A549 (cell line): ENCODE results near the gene GABBR2.

Experiments
- CHD2 ChIP-seq: fragments of 150-350 bp; IDR thresholded peaks from 2 replicates; pipeline ENCODE4 v1.6.1; 2014; ENCODE audit warnings: low read length; ENCODE audit not compliant: partially characterized antibody
- PHF8 ChIP-seq: fragments of 200-600 bp; sonication (generic); IDR thresholded peaks from 2 replicates; pipeline ENCODE4 v1.6.1; 2016; ENCODE audit warnings: low read depth, mild to moderate bottlenecking, antibody characterized with exemption, moderate library complexity, borderline replicate concordance
- POLR2A ChIP-seq: IDR thresholded peaks from 2 replicates; pipeline ENCODE4 v1.6.1; 2012; ENCODE audit warnings: mild to moderate bottlenecking, low read length
- TF ChIP-seq, protein P1 (sequence below): fragments of 450-650 bp; IDR thresholded peaks from 2 replicates; pipeline ENCODE4 v1.6.1; 2014; ENCODE audit warnings: antibody characterized with exemption
- TF ChIP-seq, protein P2 (sequence below): fragments of >200 bp; sonication (Bioruptor Twin); formaldehyde crosslinking; IDR thresholded peaks from 3 replicates; pipeline ENCODE4 v1.5.1; 2016

GRCh38 chr9:98640394-98640793, 68.3 kb downstream of the GABBR2 start:
- TF ChIP-seq, protein P1, sequence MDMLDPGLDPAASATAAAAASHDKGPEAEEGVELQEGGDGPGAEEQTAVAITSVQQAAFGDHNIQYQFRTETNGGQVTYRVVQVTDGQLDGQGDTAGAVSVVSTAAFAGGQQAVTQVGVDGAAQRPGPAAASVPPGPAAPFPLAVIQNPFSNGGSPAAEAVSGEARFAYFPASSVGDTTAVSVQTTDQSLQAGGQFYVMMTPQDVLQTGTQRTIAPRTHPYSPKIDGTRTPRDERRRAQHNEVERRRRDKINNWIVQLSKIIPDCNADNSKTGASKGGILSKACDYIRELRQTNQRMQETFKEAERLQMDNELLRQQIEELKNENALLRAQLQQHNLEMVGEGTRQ = no peak
- TF ChIP-seq, protein P2, sequence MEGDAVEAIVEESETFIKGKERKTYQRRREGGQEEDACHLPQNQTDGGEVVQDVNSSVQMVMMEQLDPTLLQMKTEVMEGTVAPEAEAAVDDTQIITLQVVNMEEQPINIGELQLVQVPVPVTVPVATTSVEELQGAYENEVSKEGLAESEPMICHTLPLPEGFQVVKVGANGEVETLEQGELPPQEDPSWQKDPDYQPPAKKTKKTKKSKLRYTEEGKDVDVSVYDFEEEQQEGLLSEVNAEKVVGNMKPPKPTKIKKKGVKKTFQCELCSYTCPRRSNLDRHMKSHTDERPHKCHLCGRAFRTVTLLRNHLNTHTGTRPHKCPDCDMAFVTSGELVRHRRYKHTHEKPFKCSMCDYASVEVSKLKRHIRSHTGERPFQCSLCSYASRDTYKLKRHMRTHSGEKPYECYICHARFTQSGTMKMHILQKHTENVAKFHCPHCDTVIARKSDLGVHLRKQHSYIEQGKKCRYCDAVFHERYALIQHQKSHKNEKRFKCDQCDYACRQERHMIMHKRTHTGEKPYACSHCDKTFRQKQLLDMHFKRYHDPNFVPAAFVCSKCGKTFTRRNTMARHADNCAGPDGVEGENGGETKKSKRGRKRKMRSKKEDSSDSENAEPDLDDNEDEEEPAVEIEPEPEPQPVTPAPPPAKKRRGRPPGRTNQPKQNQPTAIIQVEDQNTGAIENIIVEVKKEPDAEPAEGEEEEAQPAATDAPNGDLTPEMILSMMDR = no peak
- TF ChIP-seq POLR2A (no peak), CHD2 (no peak), PHF8 (no peak)
